SU-DHL-6 (cell line): ENCODE measurements around the gene MGAT4C.

Source experiments
- H2AFZ ChIP-seq: fragments of 200-600 bp; sonication (generic); 2 replicates; pipeline ENCODE4 v1.6.1; 2014; ENCODE audit warnings: low read depth, mild to moderate bottlenecking, moderate library complexity, mixed read lengths, antibody characterized with exemption, low read length; ENCODE audit not compliant: severe bottlenecking
- H3F3A ChIP-seq: fragments of 200-600 bp; shearing (Covaris generic); 2 replicates; pipeline ENCODE4 v1.6.0; 2016; ENCODE audit warnings: antibody characterized with exemption, mild to moderate bottlenecking; ENCODE audit not compliant: insufficient read depth
- H3K27ac ChIP-seq: fragments of 200-600 bp; sonication (generic); 2 replicates; pipeline ENCODE4 v1.5.1; 2016; ENCODE audit warnings: low read depth, mild to moderate bottlenecking, low read length, moderate library complexity, mixed read lengths
- H3K27me3 ChIP-seq: fragments of 200-600 bp; sonication (generic), shearing (Covaris generic); 2 replicates; pipeline ENCODE4 v1.6.0; 2014; ENCODE audit warnings: mild to moderate bottlenecking, low read length
- H3K36me3 ChIP-seq: fragments of 200-600 bp; sonication (generic); 2 replicates; pipeline ENCODE4 v1.6.1; 2014; ENCODE audit warnings: mild to moderate bottlenecking, low read length, mixed read lengths
- H3K4me2 ChIP-seq: fragments of 300-600, 200-600 bp; shearing (Covaris generic), sonication (generic); 2 replicates; pipeline ENCODE4 v1.6.0; 2014; ENCODE audit warnings: low read length, low read depth, mild to moderate bottlenecking; ENCODE audit not compliant: poor library complexity, severe bottlenecking
- H3K4me3 ChIP-seq: fragments of 200-600 bp; sonication (generic); 2 replicates; pipeline ENCODE4 v1.5.1; 2014; ENCODE audit warnings: antibody characterized with exemption, low read length, mild to moderate bottlenecking, mixed read lengths; ENCODE audit not compliant: insufficient read depth, poor library complexity, severe bottlenecking
- H3K79me2 ChIP-seq: fragments of 200-600 bp; sonication (generic); 2 replicates; pipeline ENCODE4 v1.6.1; 2014; ENCODE audit warnings: mild to moderate bottlenecking, low read length, moderate library complexity; ENCODE audit not compliant: insufficient read depth
- H3K9ac ChIP-seq: fragments of 200-600 bp; sonication (generic); 2 replicates; pipeline ENCODE4 v1.7.0; 2014; ENCODE audit warnings: mild to moderate bottlenecking, low read length
- H3K9me2 ChIP-seq: fragments of 200-600 bp; sonication (generic); replicated peaks from 2 replicates; pipeline ENCODE4 v1.6.1; 2014; ENCODE audit warnings: low read length; ENCODE audit not compliant: insufficient read depth
- H3K9me3 ChIP-seq: fragments of 200-600 bp; sonication (generic); 2 replicates; pipeline ENCODE4 v1.6.1; 2014; ENCODE audit warnings: low read length, mixed read lengths; ENCODE audit not compliant: insufficient read depth
- H4K20me1 ChIP-seq: fragments of 200-600 bp; sonication (generic); 2 replicates; pipeline ENCODE4 v1.6.1; 2014; ENCODE audit warnings: low read depth, mild to moderate bottlenecking, antibody characterized with exemption, low read length, moderate library complexity, mixed read lengths
- EZH2phosphoT487 ChIP-seq: fragments of 200-600 bp; sonication (generic), shearing (Covaris generic); conservative IDR thresholded peaks from 2 replicates; pipeline ENCODE4 v1.6.1; 2018; ENCODE audit warnings: mild to moderate bottlenecking, antibody characterized with exemption, low read length, moderate library complexity, mixed read lengths
- TF ChIP-seq, protein P1 (sequence below): fragments of 200-600 bp; sonication (generic); IDR thresholded peaks from one replicate; pipeline ENCODE4 v1.5.1; 2017; ENCODE audit warnings: antibody characterized with exemption, mild to moderate bottlenecking, low read length, moderate library complexity; ENCODE audit not compliant: insufficient read depth, poor library complexity, severe bottlenecking

Gene MGAT4C

DNA sequence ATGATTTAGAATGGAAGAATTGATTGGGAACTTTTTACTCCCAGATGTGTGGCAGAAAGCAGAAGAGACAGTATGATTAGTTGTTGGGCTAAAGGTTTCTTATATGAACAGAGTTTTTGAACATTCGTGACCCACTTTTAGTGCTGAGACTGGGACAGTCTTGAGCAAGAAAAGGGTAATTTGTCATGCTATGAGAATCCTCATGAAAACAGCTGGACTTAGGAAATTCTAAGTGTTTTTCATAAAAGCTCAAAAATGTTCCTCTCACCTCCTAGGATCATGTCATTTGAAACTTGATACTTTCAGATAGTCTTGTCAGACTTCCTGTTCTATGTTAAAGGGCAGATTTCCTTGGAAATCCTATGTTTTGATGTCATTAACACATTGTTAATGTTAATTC, 86.1 kb downstream of the MGAT4C start:
- H3K4me2 ChIP-seq, result no peak overlapping the region
- TF ChIP-seq, protein P1, sequence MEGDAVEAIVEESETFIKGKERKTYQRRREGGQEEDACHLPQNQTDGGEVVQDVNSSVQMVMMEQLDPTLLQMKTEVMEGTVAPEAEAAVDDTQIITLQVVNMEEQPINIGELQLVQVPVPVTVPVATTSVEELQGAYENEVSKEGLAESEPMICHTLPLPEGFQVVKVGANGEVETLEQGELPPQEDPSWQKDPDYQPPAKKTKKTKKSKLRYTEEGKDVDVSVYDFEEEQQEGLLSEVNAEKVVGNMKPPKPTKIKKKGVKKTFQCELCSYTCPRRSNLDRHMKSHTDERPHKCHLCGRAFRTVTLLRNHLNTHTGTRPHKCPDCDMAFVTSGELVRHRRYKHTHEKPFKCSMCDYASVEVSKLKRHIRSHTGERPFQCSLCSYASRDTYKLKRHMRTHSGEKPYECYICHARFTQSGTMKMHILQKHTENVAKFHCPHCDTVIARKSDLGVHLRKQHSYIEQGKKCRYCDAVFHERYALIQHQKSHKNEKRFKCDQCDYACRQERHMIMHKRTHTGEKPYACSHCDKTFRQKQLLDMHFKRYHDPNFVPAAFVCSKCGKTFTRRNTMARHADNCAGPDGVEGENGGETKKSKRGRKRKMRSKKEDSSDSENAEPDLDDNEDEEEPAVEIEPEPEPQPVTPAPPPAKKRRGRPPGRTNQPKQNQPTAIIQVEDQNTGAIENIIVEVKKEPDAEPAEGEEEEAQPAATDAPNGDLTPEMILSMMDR, result no peak
- TF ChIP-seq EZH2phosphoT487, result no peak
- no peaks in the 10 kb centered on the region for H4K20me1 ChIP-seq

DNA sequence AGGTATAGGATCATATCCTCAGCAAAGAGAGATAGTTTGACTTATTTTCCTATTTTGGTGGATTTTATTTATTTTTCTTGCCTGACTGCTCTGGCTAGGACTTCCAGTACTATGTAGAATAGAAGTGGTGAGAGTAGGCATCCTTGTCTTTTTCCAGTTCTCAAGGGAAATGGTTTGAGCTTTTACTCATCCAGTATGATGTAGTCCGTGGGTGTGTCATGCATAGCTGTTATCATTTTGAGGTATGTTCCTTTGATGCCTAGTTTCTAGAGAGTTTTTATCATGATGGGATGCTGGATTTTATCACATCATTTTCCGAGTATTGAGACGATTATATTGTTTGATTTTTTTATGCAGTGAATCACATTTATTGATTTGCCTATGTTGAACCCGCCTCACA, 97.2 kb downstream of the MGAT4C start:
- Histone ChIP-seq H3K27ac (no peak overlapping the region), H3K9ac (no peak overlapping the region), H2AFZ (no peak overlapping the region), H3K9me2 (no peaks in the 10 kb centered on the region), H3K27me3 (no peaks in the 10 kb centered on the region), H4K20me1 (no peaks in the 10 kb centered on the region), H3K79me2 (no peaks in the 10 kb centered on the region), H3F3A (no peaks in the 10 kb centered on the region), H3K4me3 (no peak overlapping the region), H3K36me3 (no peaks in the 10 kb centered on the region), H3K9me3 (no peaks in the 10 kb centered on the region), H3K4me2 (no peak overlapping the region)
- TF ChIP-seq, protein P1, result no peak
- no peak for TF ChIP-seq EZH2phosphoT487

More for the DNA sequence above, 86.1 kb downstream of the MGAT4C start:
- Histone ChIP-seq H3F3A (no peaks in the 10 kb centered on the region), H3K4me3 (no peak overlapping the region), H3K79me2 (no peaks in the 10 kb centered on the region), H3K27ac (no peak overlapping the region), H3K27me3 (no peaks in the 10 kb centered on the region), H2AFZ (no peak overlapping the region), H3K9me3 (no peaks in the 10 kb centered on the region), H3K9ac (no peak overlapping the region), H3K9me2 (no peaks in the 10 kb centered on the region), H3K36me3 (no peaks in the 10 kb centered on the region)

DNA sequence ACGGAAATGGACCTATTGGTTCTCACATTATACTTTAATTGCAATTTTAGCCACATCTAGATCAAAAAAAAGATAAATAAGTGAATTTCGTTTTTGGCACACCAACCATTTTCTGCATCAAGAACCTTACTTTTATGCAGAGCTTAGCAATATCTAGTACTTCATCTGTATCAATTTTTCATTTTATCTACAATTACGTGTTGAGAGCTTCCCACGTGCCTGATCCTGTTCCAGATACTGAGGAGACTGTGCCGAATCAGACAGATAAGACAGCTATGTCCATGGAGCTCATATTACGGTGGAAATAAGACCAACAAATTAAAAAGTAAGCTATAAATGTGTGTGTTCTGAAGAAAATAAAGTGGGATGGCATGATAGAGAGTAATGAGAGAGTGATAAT, 101.6 kb downstream of the MGAT4C start:
- TF ChIP-seq, protein P1, result no peak
- no peak for TF ChIP-seq EZH2phosphoT487

More for the DNA sequence above, 101.6 kb downstream of the MGAT4C start:
- no peaks in the 10 kb centered on the region for H3K36me3 ChIP-seq
- no peak overlapping the region for H3K27ac ChIP-seq
- no peaks in the 10 kb centered on the region for H3K9me3 ChIP-seq
- no peak overlapping the region for H3K4me3 ChIP-seq
- no peaks in the 10 kb centered on the region for H3K9me2 ChIP-seq
- H3K9ac ChIP-seq, result no peak overlapping the region
- no peak overlapping the region for H3K4me2 ChIP-seq
- H4K20me1 ChIP-seq, result no peaks in the 10 kb centered on the region
- H3K79me2 ChIP-seq, result no peaks in the 10 kb centered on the region
- no peaks in the 10 kb centered on the region for H3K27me3 ChIP-seq
- no peak overlapping the region for H2AFZ ChIP-seq
- no peaks in the 10 kb centered on the region for H3F3A ChIP-seq
